Neural cell (in vitro differentiated cells): Measurements from ENCODE around the gene FBXO48. TPM values are rescaled to one million over a fixed set of nuclear protein-coding genes. Genes with fewer than 3 reads are reported as not detected.

Source experiments
- H2AFZ ChIP-seq: fragments of 200-600, 300-800 bp; sonication (generic), shearing (Covaris generic); 2 replicates; pipeline ENCODE4 v1.6.0; 2014; ENCODE audit warnings: low read depth, mild to moderate bottlenecking, antibody characterized with exemption, low read length, moderate library complexity
- H3F3A ChIP-seq: fragments of 200-600 bp; shearing (Covaris generic); 2 replicates; pipeline ENCODE4 v1.6.1; 2016; ENCODE audit warnings: mild to moderate bottlenecking, moderate library complexity, mixed read lengths, antibody characterized with exemption, low read length; ENCODE audit not compliant: insufficient read depth, poor library complexity, severe bottlenecking
- H3K27ac ChIP-seq: fragments of 200-600, 300-800 bp; sonication (generic), shearing (Covaris generic); 2 replicates; pipeline ENCODE4 v1.5.1; 2014; ENCODE audit warnings: mild to moderate bottlenecking, low read length, moderate library complexity
- H3K27me3 ChIP-seq: fragments of 300-800, 200-600 bp; sonication (generic), shearing (Covaris generic); 2 replicates; pipeline ENCODE4 v1.6.0; 2014; ENCODE audit warnings: mild to moderate bottlenecking, low read depth, low read length, moderate library complexity; ENCODE audit not compliant: insufficient read depth
- H3K36me3 ChIP-seq: fragments of 300-800, 200-600 bp; sonication (generic), shearing (Covaris generic); 2 replicates; pipeline ENCODE4 v1.5.1; 2014; ENCODE audit warnings: mild to moderate bottlenecking, antibody characterized with exemption, low read length, moderate library complexity; ENCODE audit not compliant: insufficient read depth
- H3K4me2 ChIP-seq: fragments of 300-800, 200-600 bp; sonication (generic), shearing (Covaris generic); 2 replicates; pipeline ENCODE4 v1.6.0; 2014; ENCODE audit warnings: mild to moderate bottlenecking, low read length
- H3K4me3 ChIP-seq: fragments of 300-800, 200-600 bp; sonication (generic), shearing (Covaris generic); 2 replicates; pipeline ENCODE4 v1.5.1; 2014; ENCODE audit warnings: mild to moderate bottlenecking, low read length, moderate library complexity
- H3K79me2 ChIP-seq: fragments of 200-600 bp; shearing (Covaris generic); replicated peaks from 2 replicates; pipeline ENCODE4 v1.6.0; 2014; ENCODE audit warnings: mild to moderate bottlenecking, low read length, moderate library complexity; ENCODE audit not compliant: insufficient read depth
- H3K9ac ChIP-seq: fragments of 300-800, 200-600 bp; sonication (generic), shearing (Covaris generic); 2 replicates; pipeline ENCODE4 v1.6.1; 2016; ENCODE audit warnings: mild to moderate bottlenecking, low read length, mixed read lengths
- H3K9me2 ChIP-seq: fragments of 200-600 bp; shearing (Covaris generic); 2 replicates; pipeline ENCODE4 v1.6.1; 2016; ENCODE audit warnings: mild to moderate bottlenecking, low read length, mixed read lengths; ENCODE audit not compliant: insufficient read depth
- H3K9me3 ChIP-seq: fragments of 200-600, 300-800 bp; sonication (generic), shearing (Covaris generic); 2 replicates; pipeline ENCODE4 v1.6.1; 2016; ENCODE audit warnings: mild to moderate bottlenecking, mixed run types, low read length, moderate library complexity, mixed read lengths
- H4K20me1 ChIP-seq: fragments of 200-600 bp; shearing (Covaris generic); 2 replicates; pipeline ENCODE4 v1.6.1; 2016; ENCODE audit warnings: mild to moderate bottlenecking, mixed run types; ENCODE audit not compliant: insufficient read depth
- CTCF ChIP-seq: fragments of 450-650 bp; IDR thresholded peaks from 2 replicates; pipeline ENCODE4 v1.5.1; 2014; ENCODE audit warnings: antibody characterized with exemption, mild to moderate bottlenecking, moderate library complexity; ENCODE audit not compliant: poor library complexity, severe bottlenecking
- EP300 ChIP-seq: fragments of 450-650 bp; conservative IDR thresholded peaks from 2 replicates; pipeline ENCODE4 v1.6.1; 2014; ENCODE audit warnings: antibody characterized with exemption, mild to moderate bottlenecking, moderate library complexity; ENCODE audit not compliant: poor library complexity, severe bottlenecking
- EZH2 ChIP-seq: fragments of 200-600, 300-800 bp; shearing (Covaris generic), sonication (generic); IDR thresholded peaks from 2 replicates; pipeline ENCODE4 v1.6.1; 2014; ENCODE audit warnings: antibody characterized with exemption, low read length, borderline replicate concordance, mild to moderate bottlenecking; ENCODE audit not compliant: insufficient read depth, poor library complexity, severe bottlenecking
- MXI1 ChIP-seq: fragments of 450-650 bp; conservative IDR thresholded peaks from 2 replicates; pipeline ENCODE4 v1.6.1; 2014; ENCODE audit warnings: antibody characterized with exemption, mild to moderate bottlenecking; ENCODE audit not compliant: poor library complexity, severe bottlenecking
- POLR2AphosphoS5 ChIP-seq: IDR thresholded peaks from 2 replicates; pipeline ENCODE4 v1.6.1; 2012
- RAD21 ChIP-seq: fragments of 450-650 bp; conservative IDR thresholded peaks from 2 replicates; pipeline ENCODE4 v1.6.1; 2014; ENCODE audit warnings: antibody characterized with exemption, mild to moderate bottlenecking, moderate library complexity
- REST ChIP-seq: IDR thresholded peaks from 2 replicates; pipeline ENCODE4 v1.6.1; 2012; ENCODE audit warnings: borderline replicate concordance
- SMC3 ChIP-seq: fragments of 450-650 bp; conservative IDR thresholded peaks from 2 replicates; pipeline ENCODE4 v1.6.1; 2014; ENCODE audit warnings: antibody characterized with exemption, mild to moderate bottlenecking, moderate library complexity; ENCODE audit not compliant: poor library complexity
- TAF1 ChIP-seq: IDR thresholded peaks from 2 replicates; pipeline ENCODE4 v1.6.1; 2012; ENCODE audit warnings: low read depth
- polyA plus RNA-seq: library from polyadenylated mRNA; depleted of rRNA; stranded (reverse); fragments of >200 nt; gene quantifications from 2 replicates; pipeline ENCODE4 v1.2.3, GENCODE V29; 2014

FBXO48 gene
- polyA plus RNA-seq, 1 donor from 2014 or later, result 0.45 TPM

GRCh38 chr2:68448671-68449653 lies 18.1 kb downstream of the FBXO48 start:
- Histone ChIP-seq H3K79me2 (no peaks in the 10 kb centered on the region), H2AFZ (no peak overlapping the region), H4K20me1 (no peaks in the 10 kb centered on the region), H3K9ac (no peak overlapping the region), H3K27me3 (no peaks in the 10 kb centered on the region), H3K4me2 (no peak overlapping the region), H3K9me3 (no peaks in the 10 kb centered on the region), H3K9me2 (no peaks in the 10 kb centered on the region), H3F3A (no peaks in the 10 kb centered on the region), H3K27ac (no peak overlapping the region), H3K4me3 (no peak overlapping the region), H3K36me3 (no peaks in the 10 kb centered on the region)
- TF ChIP-seq SMC3 (no peak), CTCF (no peak), EP300 (no peak), RAD21 (no peak), EZH2 (no peak), POLR2AphosphoS5 (no peak)

GRCh38 chr2:68447118-68447517 lies 20.0 kb downstream of the FBXO48 start:
- Histone ChIP-seq H2AFZ (no peak overlapping the region), H3K9ac (no peak overlapping the region)

More at GRCh38 chr2:68447118-68447517, 20.0 kb downstream of the FBXO48 start:
- no peaks in the 10 kb centered on the region for H3K9me2 ChIP-seq
- H3K27me3 ChIP-seq, result no peaks in the 10 kb centered on the region
- TF ChIP-seq CTCF (no peak), REST (no peak), EP300 (no peak), EZH2 (no peak), POLR2AphosphoS5 (no peak), MXI1 (no peak), TAF1 (no peak), RAD21 (no peak), SMC3 (no peak)
- H4K20me1 ChIP-seq, result no peaks in the 10 kb centered on the region
- H3K4me3 ChIP-seq, result no peak overlapping the region
- no peaks in the 10 kb centered on the region for H3F3A ChIP-seq
- H3K4me2 ChIP-seq, result no peak overlapping the region
- no peaks in the 10 kb centered on the region for H3K9me3 ChIP-seq
- H3K36me3 ChIP-seq, result no peaks in the 10 kb centered on the region
- no peak overlapping the region for H3K27ac ChIP-seq
- H3K79me2 ChIP-seq, result no peaks in the 10 kb centered on the region
